Measurements from ENCODE around the gene DUSP3.

DNA sequence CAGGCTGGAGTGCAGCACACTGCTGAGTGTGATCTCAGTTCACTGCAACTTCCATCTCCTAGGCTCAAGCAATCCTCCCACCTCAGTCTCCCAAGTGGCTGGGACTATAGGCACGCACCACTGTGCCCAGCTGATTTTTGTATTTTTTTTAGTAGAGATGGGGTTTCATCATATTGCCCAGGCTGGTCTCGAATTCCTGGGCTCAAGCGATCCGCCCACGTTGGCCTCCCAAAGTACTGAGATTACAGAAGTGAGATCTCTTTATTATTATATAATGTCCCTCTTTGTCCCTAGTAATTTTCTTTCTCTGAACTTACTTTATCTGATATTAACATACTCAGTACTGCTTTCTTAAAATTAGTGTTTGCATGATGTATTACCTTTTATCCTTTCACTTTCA lies 9.8 kb upstream of the DUSP3 start:
- TF ChIP-seq, protein P1, sequence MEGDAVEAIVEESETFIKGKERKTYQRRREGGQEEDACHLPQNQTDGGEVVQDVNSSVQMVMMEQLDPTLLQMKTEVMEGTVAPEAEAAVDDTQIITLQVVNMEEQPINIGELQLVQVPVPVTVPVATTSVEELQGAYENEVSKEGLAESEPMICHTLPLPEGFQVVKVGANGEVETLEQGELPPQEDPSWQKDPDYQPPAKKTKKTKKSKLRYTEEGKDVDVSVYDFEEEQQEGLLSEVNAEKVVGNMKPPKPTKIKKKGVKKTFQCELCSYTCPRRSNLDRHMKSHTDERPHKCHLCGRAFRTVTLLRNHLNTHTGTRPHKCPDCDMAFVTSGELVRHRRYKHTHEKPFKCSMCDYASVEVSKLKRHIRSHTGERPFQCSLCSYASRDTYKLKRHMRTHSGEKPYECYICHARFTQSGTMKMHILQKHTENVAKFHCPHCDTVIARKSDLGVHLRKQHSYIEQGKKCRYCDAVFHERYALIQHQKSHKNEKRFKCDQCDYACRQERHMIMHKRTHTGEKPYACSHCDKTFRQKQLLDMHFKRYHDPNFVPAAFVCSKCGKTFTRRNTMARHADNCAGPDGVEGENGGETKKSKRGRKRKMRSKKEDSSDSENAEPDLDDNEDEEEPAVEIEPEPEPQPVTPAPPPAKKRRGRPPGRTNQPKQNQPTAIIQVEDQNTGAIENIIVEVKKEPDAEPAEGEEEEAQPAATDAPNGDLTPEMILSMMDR (IDR thresholded peaks at IDR 0.05) = no peak
- no peak for TF ChIP-seq POLR2A (IDR thresholded peaks at IDR 0.05)

Measured in uterus (tissue), 2 donors.